Measurements from ENCODE around the gene EPC1.

EPC1 gene

DNA sequence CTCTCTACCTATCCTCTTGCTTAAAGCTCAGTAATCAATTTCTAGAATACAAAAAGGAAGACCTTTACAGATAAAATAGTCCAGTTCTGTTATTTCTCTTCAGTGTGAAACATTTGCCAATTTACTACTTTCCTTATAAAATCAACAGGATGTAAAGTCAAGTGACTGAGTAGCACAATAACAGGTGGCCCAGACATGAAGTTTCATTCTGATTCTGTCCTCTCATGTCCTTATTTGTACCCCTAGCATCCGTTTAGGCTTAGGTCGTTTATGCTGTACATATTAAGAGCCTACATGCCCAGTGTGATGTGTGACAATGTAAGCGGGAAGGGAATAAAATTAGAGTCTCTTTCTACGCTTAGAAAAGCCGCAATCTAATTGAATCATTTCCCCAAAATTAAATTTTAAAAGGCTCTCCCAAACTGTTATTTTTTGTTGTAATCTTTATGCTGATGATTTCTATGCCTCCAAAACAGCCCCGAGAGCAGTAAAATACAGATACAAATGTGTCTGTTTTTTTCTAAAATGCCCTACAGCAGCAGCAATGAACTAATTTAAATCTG lies 29.1 kb downstream of the EPC1 start:
- H3K27ac ChIP-seq = no peak overlapping the region
- TF ChIP-seq, protein P1, sequence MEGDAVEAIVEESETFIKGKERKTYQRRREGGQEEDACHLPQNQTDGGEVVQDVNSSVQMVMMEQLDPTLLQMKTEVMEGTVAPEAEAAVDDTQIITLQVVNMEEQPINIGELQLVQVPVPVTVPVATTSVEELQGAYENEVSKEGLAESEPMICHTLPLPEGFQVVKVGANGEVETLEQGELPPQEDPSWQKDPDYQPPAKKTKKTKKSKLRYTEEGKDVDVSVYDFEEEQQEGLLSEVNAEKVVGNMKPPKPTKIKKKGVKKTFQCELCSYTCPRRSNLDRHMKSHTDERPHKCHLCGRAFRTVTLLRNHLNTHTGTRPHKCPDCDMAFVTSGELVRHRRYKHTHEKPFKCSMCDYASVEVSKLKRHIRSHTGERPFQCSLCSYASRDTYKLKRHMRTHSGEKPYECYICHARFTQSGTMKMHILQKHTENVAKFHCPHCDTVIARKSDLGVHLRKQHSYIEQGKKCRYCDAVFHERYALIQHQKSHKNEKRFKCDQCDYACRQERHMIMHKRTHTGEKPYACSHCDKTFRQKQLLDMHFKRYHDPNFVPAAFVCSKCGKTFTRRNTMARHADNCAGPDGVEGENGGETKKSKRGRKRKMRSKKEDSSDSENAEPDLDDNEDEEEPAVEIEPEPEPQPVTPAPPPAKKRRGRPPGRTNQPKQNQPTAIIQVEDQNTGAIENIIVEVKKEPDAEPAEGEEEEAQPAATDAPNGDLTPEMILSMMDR (IDR thresholded peaks at IDR 0.05; ENCODE audit: low read depth, low read length, missing control alignments) = no peak
- H3K36me3 ChIP-seq (replicated peaks) = no peaks in the 10 kb centered on the region
- no peak for DNase-seq
- no peaks in the 10 kb centered on the region for H3K27me3 ChIP-seq (replicated peaks)
- in situ Hi-C loops (cut with HindIII; ENCODE audit: low pct_ligation_motif_present, low sequenced_read_pairs) = no loop called here
- H3K4me3 ChIP-seq (ENCODE audit: low read depth, low read length) = no peak overlapping the region

DNA sequence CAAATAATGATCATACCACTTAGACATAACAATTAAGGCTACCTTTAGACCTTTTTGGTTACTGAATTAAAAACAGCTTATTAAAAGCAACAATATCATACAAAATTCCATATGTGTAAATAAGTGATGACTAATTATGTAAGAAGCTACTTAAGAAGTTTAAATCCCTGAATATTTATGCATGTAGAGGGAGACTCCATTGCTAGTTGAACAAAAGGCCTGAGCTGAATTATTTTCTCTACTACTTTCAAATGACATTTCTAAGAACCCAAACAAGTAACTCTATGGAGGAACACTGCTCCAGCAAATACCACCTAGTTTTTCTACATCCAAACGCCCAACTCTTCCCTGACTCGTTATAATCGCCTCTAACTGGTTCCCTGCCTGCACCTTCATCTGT lies 31.5 kb downstream of the EPC1 start:
- in situ Hi-C loops (cut with HindIII; ENCODE audit: low pct_ligation_motif_present, low sequenced_read_pairs) = no loop called here
- TF ChIP-seq, protein P1 (IDR thresholded peaks at IDR 0.05; ENCODE audit: low read depth, low read length, missing control alignments) = no peak

GRCh38 chr10:32314588-32314987 lies 32.4 kb downstream of the EPC1 start:
- TF ChIP-seq, protein P1 (IDR thresholded peaks at IDR 0.05; ENCODE audit: low read depth, low read length, missing control alignments) = no peak
- H3K27ac ChIP-seq = no peak overlapping the region
- H3K36me3 ChIP-seq (replicated peaks) = no peaks in the 10 kb centered on the region
- in situ Hi-C loops (cut with HindIII; ENCODE audit: low pct_ligation_motif_present, low sequenced_read_pairs) = no loop called here
- H3K4me3 ChIP-seq (ENCODE audit: low read depth, low read length) = no peak overlapping the region
- no peaks in the 10 kb centered on the region for H3K27me3 ChIP-seq (replicated peaks)
- no peak for DNase-seq

More for the DNA sequence above, 31.5 kb downstream of the EPC1 start:
- Histone ChIP-seq H3K4me3 (ENCODE audit: low read depth, low read length) (no peak overlapping the region), H3K27ac (no peak overlapping the region), H3K27me3 (replicated peaks) (no peaks in the 10 kb centered on the region), H3K36me3 (replicated peaks) (no peaks in the 10 kb centered on the region)
- no peak for DNase-seq

- in situ Hi-C loops (cut with HindIII; ENCODE audit: low pct_ligation_motif_present, low sequenced_read_pairs) = no loop called here
- Histone ChIP-seq H3K27me3 (replicated peaks) (no peaks in the 10 kb centered on the region), H3K27ac (no peak overlapping the region), H3K4me3 (ENCODE audit: low read depth, low read length) (no peak overlapping the region), H3K36me3 (replicated peaks) (peaks cover 11% of the 10 kb centered on the region)
- TF ChIP-seq, protein P1 (IDR thresholded peaks at IDR 0.05; ENCODE audit: low read depth, low read length, missing control alignments) = no peak
- DNase-seq = no peak
Measured at GRCh38 chr10:32308027-32308603, 38.8 kb downstream of the EPC1 start.

GRCh38 chr10:32307609-32308008 lies 39.3 kb downstream of the EPC1 start:
- no peak for DNase-seq
- Histone ChIP-seq H3K27me3 (replicated peaks) (no peaks in the 10 kb centered on the region), H3K4me3 (ENCODE audit: low read depth, low read length) (no peak overlapping the region), H3K36me3 (replicated peaks) (peaks cover 11% of the 10 kb centered on the region), H3K27ac (no peak overlapping the region)
- in situ Hi-C loops (cut with HindIII; ENCODE audit: low pct_ligation_motif_present, low sequenced_read_pairs) = no loop called here
- TF ChIP-seq, protein P1 (IDR thresholded peaks at IDR 0.05; ENCODE audit: low read depth, low read length, missing control alignments) = no peak

All from brain microvascular endothelial cell (primary cell).